H7 (cell line): ENCODE measurements around the gene SLC47A2. TPM values are rescaled to one million over a fixed set of nuclear protein-coding genes. Genes with fewer than 3 reads are reported as not detected.

Experiments used
- DNase-seq: peaks from one replicate; pipeline ENCODE4 v3.0.0; 2012
- H3K27me3 ChIP-seq: 2 replicates; pipeline ENCODE4 v1.6.0; 2011; ENCODE audit warnings: mild to moderate bottlenecking, low read length; ENCODE audit not compliant: control insufficient read depth, insufficient read depth
- H3K36me3 ChIP-seq: replicated peaks from 2 replicates; pipeline ENCODE4 v1.5.1; 2011; ENCODE audit warnings: low read length; ENCODE audit not compliant: control insufficient read depth, insufficient read depth
- H3K4me3 ChIP-seq: 2 replicates; pipeline ENCODE4 v1.5.1; 2011; ENCODE audit warnings: low read depth, mild to moderate bottlenecking, control low read depth, low read length, moderate library complexity; ENCODE audit not compliant: insufficient read depth
- total RNA-seq: library from RNA; depleted of rRNA; stranded (reverse); fragments of >200 nt; shearing (Covaris generic); gene quantifications from 2 replicates; pipeline ENCODE4 v1.2.3, GENCODE V29; 2014

SLC47A2 gene
- total RNA-seq, 1 experiment from 2014 or later: not detected

GRCh38 chr17:19741832-19742457 lies 25.6 kb upstream of the SLC47A2 start:
- Histone ChIP-seq H3K36me3 (no peaks in the 10 kb centered on the region), H3K27me3 (peaks cover 4% of the 10 kb centered on the region)
- no peak for DNase-seq

DNA sequence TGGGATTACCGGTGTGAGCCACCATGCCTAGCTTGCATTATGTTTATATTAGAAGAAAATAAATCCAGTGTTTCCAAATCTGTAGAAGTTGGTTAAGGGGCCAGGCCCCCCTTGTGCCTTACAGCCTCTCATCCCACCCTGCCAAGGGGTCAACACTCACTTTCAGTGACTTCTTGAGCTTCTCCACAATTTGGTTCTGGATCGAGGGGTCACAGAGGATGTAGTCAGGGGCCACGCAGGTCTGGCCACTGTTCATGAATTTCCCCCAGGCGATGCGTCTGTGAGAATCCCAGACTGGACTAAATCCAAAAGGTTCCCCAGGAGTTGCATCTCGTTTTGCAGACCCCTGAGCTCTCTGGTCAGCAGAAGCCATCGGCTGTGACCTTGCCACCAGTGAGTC lies 24.5 kb upstream of the SLC47A2 start:
- peaks cover 4% of the 10 kb centered on the region for H3K27me3 ChIP-seq
- DNase-seq: no peak
- H3K4me3 ChIP-seq: no peak overlapping the region
- H3K36me3 ChIP-seq: no peaks in the 10 kb centered on the region

More at GRCh38 chr17:19741832-19742457, 25.6 kb upstream of the SLC47A2 start:
- H3K4me3 ChIP-seq: no peak overlapping the region

DNA sequence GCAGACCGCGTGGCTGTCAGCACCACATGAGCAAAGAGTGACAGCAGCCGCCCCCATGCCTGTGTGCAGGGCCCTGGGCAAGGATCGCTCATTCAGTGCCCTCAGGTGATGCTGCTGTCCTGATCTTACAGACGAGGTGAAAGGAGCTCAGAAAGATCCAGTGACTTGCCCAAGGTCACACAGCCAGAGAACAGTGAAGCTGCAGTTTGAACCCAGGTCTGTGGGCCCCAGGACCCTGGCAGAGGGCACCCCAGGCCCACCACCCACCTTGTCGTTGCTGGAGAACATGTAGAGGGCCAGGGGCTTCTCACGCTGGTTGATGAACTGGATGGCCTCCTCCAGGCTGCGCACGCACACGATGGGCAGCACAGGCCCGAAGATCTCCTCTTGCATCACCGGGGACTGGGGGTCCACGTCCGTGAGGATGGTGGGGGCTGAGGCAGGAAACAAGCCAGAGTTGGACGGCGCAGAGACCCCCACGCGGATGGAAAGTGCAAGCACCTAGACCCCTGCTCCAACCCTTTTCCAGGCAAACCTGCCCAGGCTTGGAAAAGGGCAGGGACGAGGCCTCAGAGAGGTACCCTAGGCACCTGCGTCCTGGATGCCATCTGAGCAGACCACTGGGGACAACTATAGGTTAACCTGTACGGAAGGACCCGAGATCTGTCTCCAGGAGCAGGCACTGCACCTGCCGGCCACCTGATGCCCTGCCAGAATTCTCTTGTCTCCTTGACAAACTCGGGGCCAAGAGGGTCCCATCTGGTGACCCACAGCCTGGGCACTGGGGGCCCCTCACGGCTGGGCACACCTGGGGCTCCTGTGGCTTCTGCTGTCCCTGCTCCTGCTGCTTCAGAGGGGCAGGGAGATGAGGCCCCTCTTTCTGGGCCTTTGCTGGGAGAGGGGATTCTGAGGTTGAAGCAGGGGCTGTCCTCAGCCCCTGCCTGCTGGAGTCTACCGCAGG lies 23.1 kb upstream of the SLC47A2 start:
- H3K36me3 ChIP-seq: no peaks in the 10 kb centered on the region
- no peaks in the 10 kb centered on the region for H3K27me3 ChIP-seq
- no peak for DNase-seq
- no peak overlapping the region for H3K4me3 ChIP-seq

DNA sequence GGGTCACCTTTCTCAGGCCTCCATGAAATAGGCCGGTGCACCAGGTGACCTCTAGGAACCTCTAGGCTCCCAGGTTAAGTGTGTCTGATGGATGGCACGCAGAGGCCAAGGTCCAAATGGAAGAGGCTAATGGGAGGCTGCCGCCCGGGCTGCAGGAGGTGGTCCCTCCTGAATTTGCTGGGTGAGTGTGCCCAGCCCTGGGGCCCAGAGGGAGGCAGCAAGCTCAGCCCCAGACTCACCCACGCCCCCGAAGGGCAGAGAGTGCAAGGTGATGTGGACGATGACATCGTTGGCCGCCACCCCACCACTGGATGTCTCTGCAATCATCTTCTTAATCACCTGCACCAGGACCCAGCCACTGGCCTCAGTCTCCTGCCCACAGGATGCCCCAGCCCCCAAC lies 22.4 kb upstream of the SLC47A2 start:
- no peaks in the 10 kb centered on the region for H3K27me3 ChIP-seq
- DNase-seq: no peak

GRCh38 chr17:19738073-19738449 lies 21.7 kb upstream of the SLC47A2 start:
- H3K36me3 ChIP-seq: no peaks in the 10 kb centered on the region
- no peak overlapping the region for H3K4me3 ChIP-seq
- H3K27me3 ChIP-seq: no peaks in the 10 kb centered on the region
- no peak for DNase-seq

More for the DNA sequence above, 22.4 kb upstream of the SLC47A2 start:
- no peaks in the 10 kb centered on the region for H3K36me3 ChIP-seq
- no peak overlapping the region for H3K4me3 ChIP-seq

DNA sequence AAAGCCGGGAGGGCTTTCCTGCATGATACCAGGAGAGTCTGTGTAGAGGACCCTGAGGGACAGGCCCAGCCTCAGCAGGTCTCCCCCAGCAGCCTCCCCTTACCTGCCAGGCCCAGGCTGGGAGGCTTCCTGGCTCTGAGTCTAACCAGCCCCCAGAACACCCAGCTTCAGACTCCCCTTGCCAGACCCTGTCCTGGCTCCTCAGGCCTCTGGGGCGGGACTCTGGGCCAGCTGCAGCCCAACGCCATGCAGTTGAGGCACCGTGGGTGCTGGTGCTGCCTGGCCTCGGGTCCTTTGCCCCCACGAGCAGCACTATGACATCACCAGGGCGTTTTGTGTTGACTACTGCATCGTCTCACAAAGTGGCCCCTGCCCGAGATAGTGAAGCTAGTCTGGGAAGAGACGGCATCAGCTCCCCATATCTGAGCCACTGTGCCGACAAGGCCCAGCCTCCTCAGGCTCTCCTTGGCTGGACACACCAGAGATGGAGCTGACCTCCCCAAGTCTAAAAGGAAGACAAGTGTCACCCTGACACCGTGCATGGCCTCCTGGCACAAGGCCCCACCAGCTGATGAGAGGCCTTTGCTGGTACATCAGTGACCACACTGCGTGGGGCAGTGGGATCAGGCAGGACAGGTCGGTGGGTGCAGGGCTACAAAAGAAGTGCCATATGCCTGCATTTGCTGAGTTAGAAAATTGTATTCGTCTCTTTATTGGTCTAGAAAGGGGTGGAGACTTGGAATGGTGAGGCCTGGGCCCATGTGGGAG lies 21.1 kb upstream of the SLC47A2 start:
- Histone ChIP-seq H3K27me3 (no peaks in the 10 kb centered on the region), H3K36me3 (no peaks in the 10 kb centered on the region), H3K4me3 (no peak overlapping the region)
- no peak for DNase-seq

DNA sequence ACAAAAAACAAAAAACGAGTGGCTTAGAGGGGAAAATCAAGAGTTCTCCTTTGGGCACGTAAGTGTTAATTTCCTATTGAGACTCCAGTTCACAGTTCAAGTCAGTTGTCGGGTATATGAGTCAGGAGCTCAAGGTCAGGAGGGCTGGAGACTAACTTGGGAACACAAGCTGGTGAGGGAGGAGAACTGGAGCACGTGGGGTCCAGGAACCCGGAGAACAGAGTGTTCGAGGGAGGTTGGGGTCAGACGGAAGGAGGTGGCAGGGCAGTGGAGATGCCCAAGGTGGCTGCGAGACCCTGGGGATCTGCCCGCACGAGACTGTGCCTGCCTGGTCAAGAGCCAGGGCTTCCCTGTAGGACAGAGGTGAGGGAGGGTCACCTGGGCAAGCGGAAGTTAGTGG lies 19.7 kb upstream of the SLC47A2 start:
- Histone ChIP-seq H3K27me3 (no peaks in the 10 kb centered on the region), H3K4me3 (no peak overlapping the region), H3K36me3 (no peaks in the 10 kb centered on the region)
- no peak for DNase-seq

DNA sequence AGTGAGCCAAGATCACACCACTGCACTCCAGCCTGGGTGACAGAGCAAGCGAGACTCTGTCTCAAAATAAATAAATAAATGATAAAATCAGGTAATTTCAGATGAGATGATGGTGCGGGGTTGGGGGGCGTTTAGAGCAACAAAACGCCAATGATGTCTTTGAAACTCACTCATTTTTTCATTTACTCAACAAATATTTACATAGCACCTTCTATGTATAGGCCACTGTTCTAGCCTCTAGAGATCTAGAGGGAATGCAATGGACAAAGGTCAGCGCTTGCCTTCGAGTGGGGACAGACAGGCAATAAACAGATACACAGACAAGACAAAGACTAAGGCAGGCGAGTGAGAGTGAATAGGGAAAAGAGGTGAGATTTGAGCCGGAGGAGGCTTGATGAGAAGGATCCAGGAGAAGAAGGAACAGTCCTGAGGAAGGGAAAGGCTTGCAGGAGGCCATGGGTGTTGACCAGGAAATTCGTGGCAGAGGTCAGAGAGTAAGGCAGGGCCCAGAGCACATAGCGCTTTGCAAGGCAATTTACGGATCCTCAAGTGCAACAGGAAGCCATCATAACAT lies 17.7 kb upstream of the SLC47A2 start:
- Histone ChIP-seq H3K36me3 (no peaks in the 10 kb centered on the region), H3K27me3 (no peaks in the 10 kb centered on the region), H3K4me3 (no peak overlapping the region)
- DNase-seq: no peak

- Histone ChIP-seq H3K36me3 (no peaks in the 10 kb centered on the region), H3K4me3 (no peak overlapping the region), H3K27me3 (no peaks in the 10 kb centered on the region)
- DNase-seq: no peak
Observed at GRCh38 chr17:19731626-19732025, 15.2 kb upstream of the SLC47A2 start.

GRCh38 chr17:19730843-19731242 lies 14.5 kb upstream of the SLC47A2 start:
- Histone ChIP-seq H3K36me3 (no peaks in the 10 kb centered on the region), H3K27me3 (no peaks in the 10 kb centered on the region), H3K4me3 (no peak overlapping the region)
- no peak for DNase-seq

- no peaks in the 10 kb centered on the region for H3K27me3 ChIP-seq
- no peak for DNase-seq
- no peaks in the 10 kb centered on the region for H3K36me3 ChIP-seq
- H3K4me3 ChIP-seq: no peak overlapping the region
Observed at GRCh38 chr17:19729900-19730299, 13.5 kb upstream of the SLC47A2 start.

DNA sequence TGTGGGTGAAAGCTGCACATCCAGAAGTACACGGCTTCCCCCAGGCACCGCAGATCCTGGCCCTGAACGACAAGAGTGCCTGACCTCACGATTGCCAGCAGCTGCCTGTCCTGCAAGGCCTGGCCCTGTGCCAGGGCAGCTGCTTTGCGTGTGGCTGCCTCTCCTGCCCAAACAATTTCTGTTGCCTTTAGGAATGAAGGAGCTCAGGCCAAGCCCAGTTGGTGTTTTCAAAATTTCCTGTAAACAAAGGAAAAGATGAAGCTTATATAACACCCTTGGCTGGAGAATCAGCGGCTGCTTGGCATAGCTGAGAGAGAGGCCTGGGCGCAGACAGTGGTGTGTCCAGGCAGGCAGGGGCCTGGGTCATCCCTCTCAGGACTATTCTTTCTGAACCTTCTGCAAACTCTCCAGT lies 11.7 kb upstream of the SLC47A2 start:
- DNase-seq: no peak
- Histone ChIP-seq H3K4me3 (no peak overlapping the region), H3K27me3 (no peaks in the 10 kb centered on the region), H3K36me3 (no peaks in the 10 kb centered on the region)

- Histone ChIP-seq H3K4me3 (no peak overlapping the region), H3K27me3 (no peaks in the 10 kb centered on the region), H3K36me3 (no peaks in the 10 kb centered on the region)
- DNase-seq: no peak
Observed at GRCh38 chr17:19727501-19728078, 11.2 kb upstream of the SLC47A2 start.
